ENCODE results near the gene ALKBH5. TPM values are rescaled to one million over a fixed set of nuclear protein-coding genes. Genes with fewer than 3 reads are reported as not detected.

Gene ALKBH5
- total RNA-seq, 1 experiment from 2014 or later, result 119 TPM

DNA sequence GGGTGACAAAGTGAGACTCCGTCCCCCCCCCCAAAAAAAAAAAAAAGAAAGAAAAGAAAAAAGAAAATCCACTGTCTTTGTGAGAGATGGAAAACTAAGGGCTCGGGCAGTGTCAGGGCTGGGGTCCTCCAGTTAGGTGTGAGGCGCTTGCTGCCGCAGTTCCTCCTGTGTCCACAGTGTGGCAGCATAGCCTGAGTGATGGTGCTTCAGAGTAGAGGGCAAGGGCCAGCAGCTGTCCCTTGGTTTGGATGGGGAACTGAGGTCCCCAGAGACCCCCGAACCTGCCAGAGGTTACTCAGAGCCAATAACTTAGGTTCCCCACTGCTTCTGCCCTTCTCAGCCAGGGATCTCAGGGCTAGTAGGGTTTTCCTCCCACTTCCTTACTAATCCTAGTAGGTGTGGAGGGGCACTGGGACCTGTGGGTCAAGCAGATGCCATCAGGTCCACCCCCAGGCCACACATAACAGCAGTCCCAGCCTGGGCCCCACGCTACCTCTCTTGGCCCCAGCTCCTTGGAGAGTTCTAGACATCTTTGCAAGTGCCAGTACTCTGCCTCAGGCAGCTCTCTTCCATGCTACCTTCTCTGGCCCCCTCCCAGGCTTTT is 33.9 kb downstream of the ALKBH5 start:
- CTCF ChIA-PET, result interaction anchor here (0.7 kb wide), 2 partner anchors 18 to 1192 kb away, joined by 5 to 7 read pairs; no protein-coding TSS in a partner anchor
- Histone ChIP-seq H3K4me1 (ENCODE audit: insufficient read depth, low read length, poor library complexity, severe bottlenecking) (no peaks in the 10 kb centered on the region), H3K27ac (ENCODE audit: low read depth, low read length, poor library complexity, severe bottlenecking) (no peak overlapping the region), H3K9me3 (ENCODE audit: low read depth, low read length, poor library complexity, severe bottlenecking) (no peaks in the 10 kb centered on the region), H3K36me3 (ENCODE audit: insufficient read depth, low read length, poor library complexity, severe bottlenecking) (no peaks in the 10 kb centered on the region), H3K4me3 (ENCODE audit: low read depth, low read length, poor library complexity, severe bottlenecking) (no peak overlapping the region), H3K27me3 (replicated peaks; ENCODE audit: insufficient read depth, low read depth, low read length, poor library complexity) (no peaks in the 10 kb centered on the region)
- POLR2A ChIA-PET (ENCODE audit: low non-redundant PET), result no interaction called here
- TF ChIP-seq CTCF (conservative IDR thresholded peaks at IDR 0.05; ENCODE audit: low read depth, low read length) (peak; percentile 91), EZH2 (IDR thresholded peaks at IDR 0.05; ENCODE audit: borderline replicate concordance, low read depth, low read length, poor library complexity, severe bottlenecking) (no peak)
- intact Hi-C loops (cut with micrococcal nuclease; ENCODE audit: unreplicated experiment), result loop anchor here (2.0 kb wide), 1 partner anchor 33 kb away; no protein-coding TSS in a partner anchor
- BruUV-seq (replicated peaks), result no TSS peak
- DNase-seq (ENCODE audit: low spot score), result peak; percentile 66

DNA sequence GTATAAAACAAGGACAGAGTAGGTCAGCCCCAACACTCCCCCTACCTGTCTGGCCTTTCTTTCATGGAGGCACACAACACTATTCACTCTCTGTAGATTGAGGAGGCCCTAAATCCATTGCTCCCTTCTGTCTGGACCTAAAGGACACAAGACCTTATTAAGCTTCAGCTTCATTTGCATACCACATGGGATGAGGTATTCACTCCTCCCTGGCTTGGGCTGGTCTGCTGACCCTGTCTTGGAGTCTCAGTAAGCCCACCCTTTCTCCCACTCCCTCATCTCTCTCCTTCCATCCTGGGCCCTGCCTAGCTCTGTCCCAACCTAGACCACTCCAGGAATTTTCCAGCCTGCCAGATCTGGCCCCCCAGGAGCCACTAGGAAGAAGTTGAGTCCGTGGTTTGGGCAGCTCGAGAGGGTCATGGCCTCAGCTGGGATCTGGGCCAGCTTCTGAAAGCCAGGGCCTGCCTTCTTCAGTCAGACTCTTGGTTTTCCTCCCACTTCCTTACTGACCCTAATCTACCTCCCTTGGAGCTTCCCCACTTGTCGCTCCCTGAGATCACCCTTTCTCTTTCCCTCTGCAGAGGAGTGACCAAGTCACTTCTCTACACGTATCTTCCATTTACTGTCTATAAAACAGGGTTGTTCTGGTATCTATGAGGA is 35.3 kb downstream of the ALKBH5 start:
- BruUV-seq (replicated peaks), result no TSS peak
- intact Hi-C loops (cut with micrococcal nuclease; ENCODE audit: unreplicated experiment), result no loop called here
- DNase-seq (ENCODE audit: low spot score), result no peak
- POLR2A ChIA-PET (ENCODE audit: low non-redundant PET), result no interaction called here
- no peaks in the 10 kb centered on the region for H3K27me3 ChIP-seq (replicated peaks; ENCODE audit: insufficient read depth, low read depth, low read length, poor library complexity)
- H3K4me1 ChIP-seq (ENCODE audit: insufficient read depth, low read length, poor library complexity, severe bottlenecking), result no peaks in the 10 kb centered on the region
- H3K4me3 ChIP-seq (ENCODE audit: low read depth, low read length, poor library complexity, severe bottlenecking), result no peak overlapping the region
- CTCF ChIA-PET, result interaction anchor here (1.0 kb wide), 1 partner anchor 78 kb away, joined by 5 read pairs; no protein-coding TSS in a partner anchor
- H3K36me3 ChIP-seq (ENCODE audit: insufficient read depth, low read length, poor library complexity, severe bottlenecking), result no peaks in the 10 kb centered on the region
- TF ChIP-seq EZH2 (IDR thresholded peaks at IDR 0.05; ENCODE audit: borderline replicate concordance, low read depth, low read length, poor library complexity, severe bottlenecking) (no peak), CTCF (conservative IDR thresholded peaks at IDR 0.05; ENCODE audit: low read depth, low read length) (no peak)
- H3K27ac ChIP-seq (ENCODE audit: low read depth, low read length, poor library complexity, severe bottlenecking), result no peak overlapping the region
- H3K9me3 ChIP-seq (ENCODE audit: low read depth, low read length, poor library complexity, severe bottlenecking), result no peaks in the 10 kb centered on the region

DNA sequence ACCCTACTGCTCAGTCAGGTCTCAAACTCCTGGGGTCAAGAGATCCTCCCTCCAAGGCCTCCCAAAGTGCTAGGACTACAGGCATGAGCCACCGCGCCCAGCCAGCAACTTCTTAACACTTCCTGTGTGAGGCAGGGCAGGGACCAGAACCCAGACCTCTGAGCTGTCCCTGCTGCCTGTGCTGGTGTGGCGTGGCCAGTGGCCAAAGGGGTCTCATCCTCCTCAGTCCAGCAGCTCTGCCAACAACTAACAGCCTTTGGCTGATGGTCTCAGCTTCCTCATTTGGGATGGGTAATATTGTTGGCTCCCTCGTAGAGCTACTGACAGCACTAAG is 40.4 kb downstream of the ALKBH5 start:
- Histone ChIP-seq H3K9me3 (ENCODE audit: low read depth, low read length, poor library complexity, severe bottlenecking) (no peaks in the 10 kb centered on the region), H3K4me1 (ENCODE audit: insufficient read depth, low read length, poor library complexity, severe bottlenecking) (peaks cover 6% of the 10 kb centered on the region), H3K27me3 (replicated peaks; ENCODE audit: insufficient read depth, low read depth, low read length, poor library complexity) (no peaks in the 10 kb centered on the region), H3K4me3 (ENCODE audit: low read depth, low read length, poor library complexity, severe bottlenecking) (no peak overlapping the region), H3K27ac (ENCODE audit: low read depth, low read length, poor library complexity, severe bottlenecking) (no peak overlapping the region), H3K36me3 (ENCODE audit: insufficient read depth, low read length, poor library complexity, severe bottlenecking) (no peaks in the 10 kb centered on the region)
- no TSS peak for BruUV-seq (replicated peaks)
- TF ChIP-seq EZH2 (IDR thresholded peaks at IDR 0.05; ENCODE audit: borderline replicate concordance, low read depth, low read length, poor library complexity, severe bottlenecking) (no peak), CTCF (conservative IDR thresholded peaks at IDR 0.05; ENCODE audit: low read depth, low read length) (no peak)
- CTCF ChIA-PET, result interaction anchor here (0.5 kb wide), 1 partner anchor 117 kb away, joined by 8 read pairs; no protein-coding TSS in a partner anchor
- intact Hi-C loops (cut with micrococcal nuclease; ENCODE audit: unreplicated experiment), result no loop called here
- POLR2A ChIA-PET (ENCODE audit: low non-redundant PET), result no interaction called here
- DNase-seq (ENCODE audit: low spot score), result no peak

Data from A673 (cell line).